IMR-90 (cell line): ENCODE measurements around the gene FAM193B. TPM values are rescaled to one million over a fixed set of nuclear protein-coding genes. Genes with fewer than 3 reads are reported as not detected.

ENCODE experiments used
- ATAC-seq: fragments of 200-7000 bp; cut with Tn5 transposase; 2 replicates; pipeline ENCODE4 v1.9.1; 2020; ENCODE audit warnings: low read depth, mild to moderate bottlenecking, moderate library complexity
- BruUV-seq: library from RNA; stranded (reverse); fragments of 400-500 nt; replicated peaks from 2 replicates; lab custom pipeline; 2021; lab: Mats Ljungman, UMichigan
- CTCF ChIA-PET: fragments of 300-600 bp; formaldehyde crosslinking; extraction: SDS; loops from one replicate; lab custom pipeline; 2021; ENCODE audit warnings: antibody characterized with exemption; lab: Yijun Ruan, JAX
- POLR2A ChIA-PET: fragments of 300-600 bp; sonication (Branson Sonifier 250); formaldehyde crosslinking; loops from one replicate; lab custom pipeline; 2022; ENCODE audit warnings: antibody characterized with exemption; ENCODE audit not compliant: unreplicated experiment; lab: Charles Lee
- DNase-seq: peaks from one replicate; pipeline ENCODE4 v3.0.0; 2013
- H2AFZ ChIP-seq: replicated peaks from 2 replicates; pipeline ENCODE3; 2013; ENCODE audit warnings: low read length, mild to moderate bottlenecking; ENCODE audit not compliant: poor library complexity
- H2AK5ac ChIP-seq: 2 replicates; pipeline ENCODE4 v1.6.1; 2013; ENCODE audit warnings: low read depth, low read length, inconsistent platforms
- H2AK9ac ChIP-seq: replicated peaks from 2 replicates; pipeline ENCODE3; 2013; ENCODE audit warnings: mild to moderate bottlenecking, low read depth, low read length, moderate library complexity; ENCODE audit not compliant: poor library complexity
- H2BK120ac ChIP-seq: 2 replicates; pipeline ENCODE4 v1.6.1; 2013; ENCODE audit warnings: low read depth, low read length, inconsistent platforms
- H2BK15ac ChIP-seq: 3 replicates; pipeline ENCODE4 v1.6.1; 2013; ENCODE audit warnings: low read depth, low read length, inconsistent platforms
- H2BK20ac ChIP-seq: 2 replicates; pipeline ENCODE4 v1.6.1; 2013; ENCODE audit warnings: low read depth, mild to moderate bottlenecking, inconsistent platforms, low read length, moderate library complexity
- H2BK5ac ChIP-seq: 2 replicates; pipeline ENCODE4 v1.6.1; 2013; ENCODE audit warnings: mild to moderate bottlenecking, low read depth, low read length, inconsistent platforms; ENCODE audit not compliant: poor library complexity, severe bottlenecking
- H3K14ac ChIP-seq: replicated peaks from 2 replicates; pipeline ENCODE4 v1.6.1; 2013; ENCODE audit warnings: low read depth, low read length, inconsistent platforms
- H3K18ac ChIP-seq: 2 replicates; pipeline ENCODE4 v1.6.1; 2013; ENCODE audit warnings: low read depth, low read length, control low read depth
- H3K23ac ChIP-seq: 2 replicates; pipeline ENCODE4 v1.6.1; 2013; ENCODE audit warnings: low read depth, low read length, inconsistent platforms
- H3K27ac ChIP-seq: 2 replicates; pipeline ENCODE4 v1.5.1; 2013; ENCODE audit warnings: mild to moderate bottlenecking, control low read depth, low read length; ENCODE audit not compliant: insufficient read depth
- H3K27me3 ChIP-seq: 2 replicates; pipeline ENCODE4 v1.6.1; 2013; ENCODE audit warnings: low read length; ENCODE audit not compliant: control insufficient read depth, insufficient read depth
- H3K36me3 ChIP-seq: 2 replicates; pipeline ENCODE4 v1.6.1; 2013; ENCODE audit warnings: low read length, mixed read lengths; ENCODE audit not compliant: control insufficient read depth, insufficient read depth
- H3K4ac ChIP-seq: 2 replicates; pipeline ENCODE4 v1.6.1; 2013; ENCODE audit warnings: low read depth, low read length, inconsistent platforms
- H3K4me1 ChIP-seq: 2 replicates; pipeline ENCODE4 v1.6.1; 2013; ENCODE audit warnings: low read length, mixed read lengths; ENCODE audit not compliant: control insufficient read depth, insufficient read depth
- H3K4me2 ChIP-seq: 2 replicates; pipeline ENCODE4 v1.6.1; 2013; ENCODE audit warnings: low read depth, mild to moderate bottlenecking, control low read depth, low read length, moderate library complexity
- H3K4me3 ChIP-seq: 2 replicates; pipeline ENCODE4 v1.5.1; 2013; ENCODE audit warnings: low read depth, mild to moderate bottlenecking, control low read depth, low read length, moderate library complexity; ENCODE audit not compliant: insufficient read depth
- H3K56ac ChIP-seq: 2 replicates; pipeline ENCODE4 v1.6.1; 2013; ENCODE audit warnings: low read length, inconsistent platforms; ENCODE audit not compliant: insufficient read depth; ENCODE audit errors: extremely low read depth
- H3K79me1 ChIP-seq, 2 experiments: 2 replicates each; pipeline ENCODE4 v1.6.1; 2013; ENCODE audit warnings: low read length in 2 of 2, inconsistent platforms in 1 of 2, low read depth in 1 of 2
- H3K9ac ChIP-seq: 2 replicates; pipeline ENCODE4 v1.6.1; 2013; ENCODE audit warnings: low read depth, low read length, control low read depth
- H3K9me1 ChIP-seq: 2 replicates; pipeline ENCODE4 v1.6.1; 2013; ENCODE audit warnings: low read length, inconsistent platforms; ENCODE audit not compliant: insufficient read depth
- H3K9me3 ChIP-seq: 2 replicates; pipeline ENCODE4 v1.6.1; 2013; ENCODE audit warnings: low read length; ENCODE audit not compliant: control insufficient read depth, insufficient read depth
- H4K20me1 ChIP-seq: 2 replicates; pipeline ENCODE4 v1.6.1; 2013; ENCODE audit warnings: low read length, inconsistent platforms; ENCODE audit not compliant: insufficient read depth
- H4K5ac ChIP-seq: 2 replicates; pipeline ENCODE4 v1.6.1; 2013; ENCODE audit warnings: mild to moderate bottlenecking, low read depth, low read length, control low read depth
- H4K8ac ChIP-seq, 2 experiments: 2 replicates each; pipeline ENCODE4 v1.6.1; 2013; ENCODE audit warnings: low read depth in 2 of 2, low read length in 2 of 2, control low read depth in 1 of 2, inconsistent platforms in 1 of 2
- H4K91ac ChIP-seq: 2 replicates; pipeline ENCODE4 v1.6.1; 2013; ENCODE audit warnings: low read depth, low read length, inconsistent platforms; ENCODE audit not compliant: insufficient read depth
- BHLHE40 ChIP-seq: fragments of 150-350 bp; IDR thresholded peaks from 2 replicates; pipeline ENCODE4 v1.6.1; 2016; ENCODE audit warnings: mild to moderate bottlenecking, low read depth, low read length
- CEBPB ChIP-seq: IDR thresholded peaks from 2 replicates; pipeline ENCODE4 v1.6.1; 2012; ENCODE audit warnings: low read depth, low read length, improper control_type of control experiment
- CTCF ChIP-seq: conservative IDR thresholded peaks from 2 replicates; pipeline ENCODE4 v1.5.1; 2012; ENCODE audit warnings: mild to moderate bottlenecking, low read depth, low read length, improper control_type of control experiment
- ELK1 ChIP-seq: fragments of 150-350 bp; IDR thresholded peaks from 2 replicates; pipeline ENCODE4 v1.6.1; 2016; ENCODE audit warnings: low read depth, mild to moderate bottlenecking, low read length, moderate library complexity, borderline replicate concordance
- FOS ChIP-seq: fragments of 150-350 bp; IDR thresholded peaks from 2 replicates; pipeline ENCODE4 v1.6.1; 2016; ENCODE audit warnings: low read depth, low read length
- MAFK ChIP-seq: IDR thresholded peaks from 2 replicates; pipeline ENCODE4 v1.6.1; 2012; ENCODE audit warnings: low read depth, low read length, improper control_type of control experiment
- MAZ ChIP-seq: IDR thresholded peaks from 2 replicates; pipeline ENCODE4 v1.6.1; 2012; ENCODE audit warnings: low read depth, mild to moderate bottlenecking, low read length, improper control_type of control experiment, moderate library complexity, borderline replicate concordance
- MXI1 ChIP-seq: IDR thresholded peaks from 2 replicates; pipeline ENCODE4 v1.6.1; 2012; ENCODE audit warnings: low read depth, mild to moderate bottlenecking, low read length, moderate library complexity, borderline replicate concordance
- NFE2L2 ChIP-seq: fragments of 150-350 bp; IDR thresholded peaks from 2 replicates; pipeline ENCODE4 v1.6.1; 2016; ENCODE audit warnings: low read depth, mild to moderate bottlenecking, low read length
- POLR2A ChIP-seq: IDR thresholded peaks from 2 replicates; pipeline ENCODE4 v1.6.1; 2012; ENCODE audit warnings: mild to moderate bottlenecking, low read depth, low read length
- RAD21 ChIP-seq: IDR thresholded peaks from 2 replicates; pipeline ENCODE4 v1.6.1; 2012; ENCODE audit warnings: low read length, improper control_type of control experiment
- RCOR1 ChIP-seq: IDR thresholded peaks from 2 replicates; pipeline ENCODE4 v1.6.1; 2012; ENCODE audit warnings: mild to moderate bottlenecking, low read length, improper control_type of control experiment; ENCODE audit not compliant: insufficient replicate concordance
- RFX5 ChIP-seq: IDR thresholded peaks from 2 replicates; pipeline ENCODE4 v1.8.0; 2012; ENCODE audit warnings: low read depth, mild to moderate bottlenecking, low read length, moderate library complexity
- SMC3 ChIP-seq: fragments of 150-350 bp; IDR thresholded peaks from 2 replicates; pipeline ENCODE4 v1.6.1; 2016; ENCODE audit warnings: low read depth, mild to moderate bottlenecking, antibody characterized with exemption, low read length, moderate library complexity
- USF2 ChIP-seq: fragments of 150-350 bp; IDR thresholded peaks from 2 replicates; pipeline ENCODE4 v1.6.1; 2017; ENCODE audit warnings: mild to moderate bottlenecking, antibody characterized with exemption, low read length, low read depth
- WGBS, 2 experiments: methylation state at CpG; one replicate each; pipeline versions ENCODE4 v1.1.5 to v1.1.7; 2013; ENCODE audit warnings: missing lambda C conversion rate in 2 of 2; ENCODE audit not compliant: insufficient read length in 1 of 2; ENCODE audit errors: extremely low coverage in 2 of 2; 5-methylcytosine and 5-hydroxymethylcytosine counted together
- dilution Hi-C: fragments of 300-500 bp; cut with HindIII; formaldehyde crosslinking; loops from one replicate; pipeline ENCODE4 v1.14.3; 2018; ENCODE audit warnings: low sequenced_read_pairs; ENCODE audit not compliant: unreplicated experiment
- in situ Hi-C: fragments of 300-500 bp; cut with MboI; formaldehyde crosslinking; loops from 3 replicates; pipeline ENCODE4 v1.14.3; 2019; ENCODE audit warnings: low sequenced_read_pairs, inconsistent platforms, mixed read lengths
- intact Hi-C: fragments of 100-400 bp; cut with micrococcal nuclease; formaldehyde crosslinking; loops from 2 replicates; pipeline ENCODE4 v1.10.0; 2022
- polyA plus RNA-seq, 3 experiments: library from polyadenylated mRNA; depleted of rRNA; stranded (reverse); fragments of >200 nt; gene quantifications; 2 replicates each; pipeline ENCODE4 v1.2.3, GENCODE V29; 2012; ENCODE audit warnings: low replicate concordance in 1 of 3
- total RNA-seq: library from RNA; depleted of rRNA; stranded (reverse); fragments of >200 nt; gene quantifications from 2 replicates; pipeline ENCODE4 v1.2.3, GENCODE V29; 2012

FAM193B gene
- total and polyA plus RNA-seq, 2 of the 4 experiments (the other 2 are of a cell fraction), result 9.5 to 52.2 TPM

GRCh38 chr5:177520271-177520670 is 34.1 kb downstream of the FAM193B start:
- 0 out of 2 replicates have a peak, but pooled peaks cover 4% of the 10 kb centered on the region for H3K9me1 ChIP-seq
- no peak overlapping the region for H2BK20ac ChIP-seq
- ATAC-seq (no peak), DNase-seq (no peak)
- no peak overlapping the region for H3K4me2 ChIP-seq
- H2BK15ac ChIP-seq, result no peak overlapping the region
- no peak overlapping the region for H3K56ac ChIP-seq
- H2BK5ac ChIP-seq, result no peak overlapping the region
- peaks cover 7% of the 10 kb centered on the region for H3K4me1 ChIP-seq
- no peak overlapping the region for H4K91ac ChIP-seq
- H2AK5ac ChIP-seq, result no peak overlapping the region
- H4K20me1 ChIP-seq, result no peaks in the 10 kb centered on the region
- no peak overlapping the region for H3K23ac ChIP-seq
- no peaks in the 10 kb centered on the region for H3K9me3 ChIP-seq
- in situ Hi-C loops (no loop called here), dilution Hi-C loops (no loop called here), intact Hi-C loops (no loop called here)
- peak overlapping the region; percentile 71 for H2AK9ac ChIP-seq
- H4K5ac ChIP-seq, result no peak overlapping the region
- no peak overlapping the region for H3K9ac ChIP-seq
- H3K14ac ChIP-seq, result no peak overlapping the region
- H3K27ac ChIP-seq, result no peak overlapping the region
- H3K79me1 ChIP-seq, result peaks cover 27 to 50% of the 10 kb centered on the region in 2 experiments
- ChIA-PET CTCF (no interaction called here), POLR2A (no interaction called here)
- H3K4ac ChIP-seq, result no peak overlapping the region
- BruUV-seq, result no TSS peak
- H3K27me3 ChIP-seq, result no peaks in the 10 kb centered on the region
- H2BK120ac ChIP-seq, result no peak overlapping the region
- TF ChIP-seq RAD21 (no peak), CTCF (no peak), MXI1 (no peak), CEBPB (no peak), BHLHE40 (no peak), RFX5 (no peak), NFE2L2 (no peak), ELK1 (no peak), POLR2A (no peak), FOS (no peak), USF2 (no peak), RCOR1 (no peak), MAZ (no peak), SMC3 (no peak), MAFK (no peak)
- H3K4me3 ChIP-seq, result no peak overlapping the region
- no peak overlapping the region for H3K18ac ChIP-seq
- H3K36me3 ChIP-seq, result peaks cover 58% of the 10 kb centered on the region
- 100% methylated on average over 2 of the region's 3 CpGs; no CpG with 5 or more reads in 1 of the 2 experiments for WGBS, 2 experiments
- H4K8ac ChIP-seq, result no peak overlapping the region
- no peak overlapping the region for H2AFZ ChIP-seq
